SK-N-SH (cell line): Measurements from ENCODE around the gene C1S.

ENCODE experiments used
- CTCF ChIP-seq: fragments of 200-600 bp; sonication (generic); IDR thresholded peaks from 2 replicates; pipeline ENCODE4 v1.6.1; 2017; ENCODE audit warnings: antibody characterized with exemption, mild to moderate bottlenecking, moderate library complexity
- EZH2phosphoT487 ChIP-seq: fragments of 200-600 bp; sonication (generic); IDR thresholded peaks from 2 replicates; pipeline ENCODE4 v1.6.1; 2017; ENCODE audit warnings: low read depth, mixed run types, mild to moderate bottlenecking, antibody characterized with exemption, moderate library complexity, borderline replicate concordance
- FOXJ3 ChIP-seq: sonication (generic); formaldehyde crosslinking; IDR thresholded peaks from 2 replicates; pipeline ENCODE4 v1.5.1; 2020; ENCODE audit warnings: mild to moderate bottlenecking, missing genetic modification reagents
- JUND ChIP-seq: IDR thresholded peaks from 2 replicates; pipeline ENCODE4 v1.4.0; 2012
- POLR2AphosphoS5 ChIP-seq: IDR thresholded peaks from 2 replicates; pipeline ENCODE4 v1.6.1; 2012; ENCODE audit warnings: low read depth, low read length
- RCOR1 ChIP-seq: fragments of 150-350 bp; IDR thresholded peaks from 2 replicates; pipeline ENCODE4 v1.6.1; 2017; ENCODE audit warnings: antibody characterized with exemption, low read length
- SIN3A ChIP-seq: IDR thresholded peaks from 2 replicates; pipeline ENCODE4 v1.6.1; 2012; ENCODE audit warnings: low read depth, mild to moderate bottlenecking, low read length, moderate library complexity, borderline replicate concordance
- TCF12 ChIP-seq: IDR thresholded peaks from 2 replicates; pipeline ENCODE4 v1.4.0; 2012
- TF ChIP-seq, protein P1 (sequence below): IDR thresholded peaks from 2 replicates; pipeline ENCODE4 v1.4.0; 2012; ENCODE audit warnings: low read depth, borderline replicate concordance
- TF ChIP-seq, protein P2 (sequence below): IDR thresholded peaks from 2 replicates; pipeline ENCODE4 v1.6.1; 2012; ENCODE audit warnings: mild to moderate bottlenecking, low read depth, low read length, moderate library complexity

- TF ChIP-seq, protein P1, sequence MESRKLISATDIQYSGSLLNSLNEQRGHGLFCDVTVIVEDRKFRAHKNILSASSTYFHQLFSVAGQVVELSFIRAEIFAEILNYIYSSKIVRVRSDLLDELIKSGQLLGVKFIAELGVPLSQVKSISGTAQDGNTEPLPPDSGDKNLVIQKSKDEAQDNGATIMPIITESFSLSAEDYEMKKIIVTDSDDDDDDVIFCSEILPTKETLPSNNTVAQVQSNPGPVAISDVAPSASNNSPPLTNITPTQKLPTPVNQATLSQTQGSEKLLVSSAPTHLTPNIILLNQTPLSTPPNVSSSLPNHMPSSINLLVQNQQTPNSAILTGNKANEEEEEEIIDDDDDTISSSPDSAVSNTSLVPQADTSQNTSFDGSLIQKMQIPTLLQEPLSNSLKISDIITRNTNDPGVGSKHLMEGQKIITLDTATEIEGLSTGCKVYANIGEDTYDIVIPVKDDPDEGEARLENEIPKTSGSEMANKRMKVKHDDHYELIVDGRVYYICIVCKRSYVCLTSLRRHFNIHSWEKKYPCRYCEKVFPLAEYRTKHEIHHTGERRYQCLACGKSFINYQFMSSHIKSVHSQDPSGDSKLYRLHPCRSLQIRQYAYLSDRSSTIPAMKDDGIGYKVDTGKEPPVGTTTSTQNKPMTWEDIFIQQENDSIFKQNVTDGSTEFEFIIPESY = no peak
- TF ChIP-seq CTCF = no peak
- TF ChIP-seq POLR2AphosphoS5 = no peak
- TF ChIP-seq TCF12 = no peak
- no peak for TF ChIP-seq EZH2phosphoT487
- TF ChIP-seq SIN3A = no peak
- TF ChIP-seq, protein P2, sequence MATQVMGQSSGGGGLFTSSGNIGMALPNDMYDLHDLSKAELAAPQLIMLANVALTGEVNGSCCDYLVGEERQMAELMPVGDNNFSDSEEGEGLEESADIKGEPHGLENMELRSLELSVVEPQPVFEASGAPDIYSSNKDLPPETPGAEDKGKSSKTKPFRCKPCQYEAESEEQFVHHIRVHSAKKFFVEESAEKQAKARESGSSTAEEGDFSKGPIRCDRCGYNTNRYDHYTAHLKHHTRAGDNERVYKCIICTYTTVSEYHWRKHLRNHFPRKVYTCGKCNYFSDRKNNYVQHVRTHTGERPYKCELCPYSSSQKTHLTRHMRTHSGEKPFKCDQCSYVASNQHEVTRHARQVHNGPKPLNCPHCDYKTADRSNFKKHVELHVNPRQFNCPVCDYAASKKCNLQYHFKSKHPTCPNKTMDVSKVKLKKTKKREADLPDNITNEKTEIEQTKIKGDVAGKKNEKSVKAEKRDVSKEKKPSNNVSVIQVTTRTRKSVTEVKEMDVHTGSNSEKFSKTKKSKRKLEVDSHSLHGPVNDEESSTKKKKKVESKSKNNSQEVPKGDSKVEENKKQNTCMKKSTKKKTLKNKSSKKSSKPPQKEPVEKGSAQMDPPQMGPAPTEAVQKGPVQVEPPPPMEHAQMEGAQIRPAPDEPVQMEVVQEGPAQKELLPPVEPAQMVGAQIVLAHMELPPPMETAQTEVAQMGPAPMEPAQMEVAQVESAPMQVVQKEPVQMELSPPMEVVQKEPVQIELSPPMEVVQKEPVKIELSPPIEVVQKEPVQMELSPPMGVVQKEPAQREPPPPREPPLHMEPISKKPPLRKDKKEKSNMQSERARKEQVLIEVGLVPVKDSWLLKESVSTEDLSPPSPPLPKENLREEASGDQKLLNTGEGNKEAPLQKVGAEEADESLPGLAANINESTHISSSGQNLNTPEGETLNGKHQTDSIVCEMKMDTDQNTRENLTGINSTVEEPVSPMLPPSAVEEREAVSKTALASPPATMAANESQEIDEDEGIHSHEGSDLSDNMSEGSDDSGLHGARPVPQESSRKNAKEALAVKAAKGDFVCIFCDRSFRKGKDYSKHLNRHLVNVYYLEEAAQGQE = no peak
- TF ChIP-seq JUND = no peak
- no peak for TF ChIP-seq FOXJ3 (CRISPR knock-in tag)
- TF ChIP-seq RCOR1 = no peak
Measured at GRCh38 chr12:7073946-7074345, 13.4 kb downstream of the C1S start.
